Stimulated activated CD4-positive, alpha-beta T cell treated with anti-CD3 and anti-CD28 coated beads, Interleukin-15, amount 100 ng/mL, for 1 hour (primary cell): ENCODE data around the gene IMP3.

Source experiments
- DNase-seq, 2 donors: peaks; one replicate each; pipeline ENCODE4 v3.0.0-alpha.2; 2020; ENCODE audit warnings: low read depth in 1 of 2, low spot score in 1 of 2

The IMP3 gene

DNA sequence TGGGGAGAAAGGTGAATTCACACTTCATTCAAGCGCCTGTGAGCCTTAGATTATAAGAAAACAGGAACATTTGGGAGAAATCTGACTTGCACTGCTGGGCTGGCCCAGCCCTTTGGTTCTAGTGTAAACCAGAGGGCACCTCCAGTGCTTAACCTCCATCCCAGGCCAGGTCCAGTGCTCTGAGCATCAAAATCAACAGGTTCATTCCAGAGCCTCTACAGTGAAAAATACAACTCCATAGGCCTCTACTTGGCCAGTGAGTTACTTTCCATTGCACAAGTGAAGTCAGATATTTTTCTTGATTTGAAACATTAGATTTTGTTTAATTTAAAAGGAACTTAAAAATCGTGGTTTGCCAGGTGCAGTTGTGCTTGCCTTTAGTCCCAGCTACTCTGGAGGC lies 17.5 kb downstream of the IMP3 start:
- no peak for DNase-seq

- no peak for DNase-seq
Measured at GRCh38 chr15:75620841-75621391, 19.1 kb downstream of the IMP3 start.

DNA sequence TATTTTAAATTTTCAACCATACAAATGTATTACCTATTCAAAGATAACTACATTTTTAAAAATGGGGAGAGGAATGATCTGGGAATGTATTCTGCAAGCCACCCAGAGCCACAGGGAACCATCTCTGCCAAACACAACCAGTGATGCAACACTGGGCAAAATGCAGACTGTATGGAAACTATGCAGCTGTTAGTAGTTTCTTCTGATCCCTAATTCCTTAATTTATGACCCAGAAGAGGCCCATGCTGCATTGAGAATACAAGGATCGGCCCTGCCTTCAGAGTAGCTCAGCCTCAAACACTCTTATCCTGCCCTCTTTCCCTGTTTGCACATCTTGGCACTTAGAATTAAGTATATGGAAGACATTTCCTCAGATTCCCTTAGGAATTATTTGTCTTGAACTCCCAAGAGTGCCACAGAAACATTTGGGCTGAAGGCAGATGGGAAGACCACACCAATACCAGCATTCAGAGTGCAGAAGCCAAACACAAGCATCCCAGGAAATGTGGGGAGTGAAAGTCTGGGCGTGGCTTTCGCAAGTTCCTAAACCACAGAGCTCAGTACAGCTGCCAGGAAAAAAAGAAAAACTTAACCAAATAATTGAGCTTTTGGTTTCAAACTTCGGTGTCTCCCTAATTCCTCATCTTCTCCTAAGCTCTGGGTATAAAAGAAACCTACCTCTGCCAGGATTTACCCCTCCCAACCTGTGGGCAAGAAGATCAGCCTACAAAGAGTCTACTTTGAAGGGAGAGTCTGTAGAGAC lies 19.8 kb downstream of the IMP3 start:
- no peak for DNase-seq

GRCh38 chr15:75616766-75617165 lies 23.3 kb downstream of the IMP3 start:
- no peak for DNase-seq

- DNase-seq: no peak
Measured at GRCh38 chr15:75606711-75607699, 33.0 kb downstream of the IMP3 start.

- no peak for DNase-seq
Measured at GRCh38 chr15:75606026-75606425, 34.0 kb downstream of the IMP3 start.

GRCh38 chr15:75599401-75599800 lies 40.6 kb downstream of the IMP3 start:
- DNase-seq: no peak

DNA sequence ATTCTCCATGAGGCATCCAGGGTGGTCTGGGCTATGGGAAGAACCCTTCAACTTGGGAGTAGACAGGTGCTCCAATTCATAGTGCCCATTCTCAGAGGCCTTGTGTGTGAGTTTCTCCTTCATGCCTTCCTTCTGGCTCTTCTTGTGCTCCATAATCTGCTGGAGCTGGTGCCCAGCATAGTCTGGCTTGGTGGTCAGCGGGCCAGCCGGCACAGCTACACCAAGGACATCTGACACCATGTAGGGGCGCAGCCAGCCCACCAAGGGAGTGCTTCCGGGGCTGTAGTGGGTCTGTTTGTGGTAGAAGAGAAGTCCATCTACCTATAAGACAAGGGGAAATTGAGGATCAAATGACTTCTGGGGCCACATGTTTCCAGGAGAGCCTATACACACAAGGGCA lies 41.7 kb downstream of the IMP3 start:
- DNase-seq: no peak

DNA sequence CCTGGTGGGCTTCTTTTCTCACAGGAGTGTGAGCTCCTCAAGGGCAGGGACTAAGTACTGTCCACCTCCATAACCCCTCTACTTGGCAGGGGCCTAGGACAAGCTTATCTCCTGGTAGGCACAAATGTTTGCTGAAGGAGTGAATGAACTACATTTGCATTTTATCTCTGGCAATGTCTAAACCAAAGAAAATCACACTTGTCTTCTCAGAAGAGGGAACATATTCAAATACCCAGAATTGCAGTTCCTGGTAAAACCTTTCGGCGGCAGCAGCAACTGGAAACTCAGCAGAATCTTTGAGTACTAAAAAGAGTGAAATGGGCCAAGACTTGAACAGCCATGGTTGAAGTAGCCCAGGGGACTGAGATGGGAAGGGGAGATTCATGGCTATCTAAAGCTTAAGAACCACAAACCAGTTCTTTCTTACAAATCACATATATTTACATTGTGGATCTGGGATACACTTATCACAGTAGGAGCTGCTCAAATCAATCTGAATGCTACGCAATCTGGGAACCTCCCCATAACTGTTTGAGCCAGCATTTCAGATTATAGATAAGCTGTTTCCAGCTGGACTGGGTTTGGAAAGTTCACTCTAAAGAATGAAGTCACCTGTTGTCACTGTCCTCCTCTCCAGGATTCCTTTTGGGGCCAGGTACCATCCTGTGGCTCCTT lies 42.2 kb downstream of the IMP3 start:
- no peak for DNase-seq

DNA sequence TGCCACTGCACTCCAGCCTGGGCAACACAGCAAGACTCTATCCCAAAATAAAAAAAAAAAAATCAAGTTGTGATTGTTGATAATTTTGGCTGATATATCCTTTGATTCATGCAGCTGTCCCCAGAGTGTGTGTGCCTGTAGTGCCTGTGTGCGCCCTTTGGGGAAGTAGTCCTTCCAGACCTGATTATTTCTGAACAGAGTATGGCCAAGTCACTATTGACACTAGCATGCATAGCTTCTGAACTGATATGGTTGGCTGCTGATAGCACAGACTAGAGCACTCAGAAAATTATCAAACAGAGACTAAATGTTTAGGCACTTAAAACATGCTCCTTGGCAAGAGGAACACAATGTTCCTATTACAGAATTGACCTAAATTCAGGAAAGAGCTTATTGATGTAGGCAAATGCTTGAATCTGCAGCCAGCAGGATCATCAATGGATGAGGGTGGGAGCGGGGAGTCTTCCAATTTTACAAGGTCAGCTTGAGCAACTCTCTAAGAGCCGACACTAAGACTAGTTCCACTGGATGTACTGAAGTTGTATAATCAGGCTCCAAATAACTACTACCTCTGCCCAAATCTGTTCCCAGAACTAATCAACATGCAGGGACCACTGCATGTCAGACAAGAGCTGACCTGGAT lies 43.2 kb downstream of the IMP3 start:
- no peak for DNase-seq

- no peak for DNase-seq
Measured at GRCh38 chr15:75594276-75594675, 45.7 kb downstream of the IMP3 start.

GRCh38 chr15:75591655-75592364 lies 48.2 kb downstream of the IMP3 start:
- no peak for DNase-seq

DNA sequence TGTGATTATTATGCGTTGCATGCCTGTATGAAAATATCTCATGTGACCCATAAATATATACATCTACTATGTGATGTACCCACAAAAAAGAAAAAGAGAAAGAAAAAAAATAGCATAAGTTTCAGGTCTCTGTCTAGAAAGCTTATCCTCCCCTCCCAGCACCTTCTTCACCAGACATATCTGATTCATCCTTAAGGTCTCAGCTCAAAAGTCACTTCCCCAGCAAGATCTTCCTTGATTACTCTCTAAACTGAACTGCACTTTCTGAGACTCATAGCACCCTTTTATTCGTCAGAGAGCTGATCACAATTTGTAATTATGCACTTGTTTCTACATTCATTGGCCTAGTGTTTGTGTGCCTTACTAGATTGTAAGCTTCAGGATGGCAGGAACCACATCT lies 49.8 kb downstream of the IMP3 start:
- no peak for DNase-seq
